GM21619 (cell line): ENCODE data around the gene LMO7.

Experiments used
- ATAC-seq: cut with Tn5 transposase; IDR thresholded peaks from one replicate; pipeline ENCODE4 v1.9.1; 2021; ENCODE audit not compliant: unreplicated experiment

The LMO7 gene

GRCh38 chr13:75831389-75831788, 195.3 kb downstream of the LMO7 start:
- ATAC-seq = no peak

DNA sequence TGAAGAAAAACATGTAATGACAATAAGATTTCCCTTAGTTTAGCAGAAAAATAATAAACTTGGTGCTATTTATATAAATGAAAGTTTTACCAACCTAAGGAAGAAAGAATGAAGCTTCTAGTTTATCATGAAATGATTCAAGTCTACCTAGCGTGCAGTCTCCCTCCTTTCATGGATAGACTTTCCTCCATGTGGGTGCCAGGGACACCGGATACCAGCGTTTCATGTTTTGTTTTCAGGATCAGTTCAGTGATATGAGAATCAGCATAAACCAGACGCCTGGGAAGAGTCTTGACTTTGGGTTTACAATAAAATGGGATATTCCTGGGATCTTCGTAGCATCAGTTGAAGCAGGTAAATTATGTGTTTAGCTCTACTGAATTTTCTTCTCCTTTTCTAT, 196.7 kb downstream of the LMO7 start:
- ATAC-seq = no peak

GRCh38 chr13:75836441-75836840, 200.3 kb downstream of the LMO7 start:
- ATAC-seq = no peak

DNA sequence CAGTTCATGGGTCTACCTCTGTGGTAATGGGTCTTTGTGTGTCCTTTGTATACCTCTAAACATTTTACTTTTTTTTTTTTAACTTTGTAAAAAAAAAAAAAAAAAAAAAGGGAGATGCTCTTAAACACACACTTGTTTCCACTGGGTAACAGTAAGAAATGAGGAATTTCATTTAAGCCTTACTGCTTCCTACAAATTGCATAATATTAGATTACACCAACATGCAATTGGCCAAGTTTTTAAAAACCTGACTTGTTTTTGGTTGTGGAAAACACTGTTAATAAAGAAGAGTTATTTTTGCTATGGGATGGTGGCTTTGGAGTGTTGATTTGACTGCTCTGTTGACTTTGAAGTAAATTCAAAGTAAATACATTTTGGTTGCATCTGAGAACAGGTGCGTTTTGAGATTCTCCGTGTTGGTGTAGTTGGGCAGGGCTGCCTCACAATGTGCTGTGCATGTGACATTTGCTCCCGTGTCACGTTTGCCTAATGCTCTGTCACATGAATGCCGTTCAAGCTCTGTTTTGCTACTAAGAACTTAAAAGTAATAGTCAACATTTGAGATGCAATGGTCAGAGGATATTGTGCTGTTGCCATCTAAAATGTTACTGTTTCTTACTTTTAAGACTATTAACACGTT, 202.4 kb downstream of the LMO7 start:
- ATAC-seq = no peak

GRCh38 chr13:75839406-75839805, 203.3 kb downstream of the LMO7 start:
- ATAC-seq = no peak

- no peak for ATAC-seq
Observed at GRCh38 chr13:75841905-75842304, 205.8 kb downstream of the LMO7 start.

DNA sequence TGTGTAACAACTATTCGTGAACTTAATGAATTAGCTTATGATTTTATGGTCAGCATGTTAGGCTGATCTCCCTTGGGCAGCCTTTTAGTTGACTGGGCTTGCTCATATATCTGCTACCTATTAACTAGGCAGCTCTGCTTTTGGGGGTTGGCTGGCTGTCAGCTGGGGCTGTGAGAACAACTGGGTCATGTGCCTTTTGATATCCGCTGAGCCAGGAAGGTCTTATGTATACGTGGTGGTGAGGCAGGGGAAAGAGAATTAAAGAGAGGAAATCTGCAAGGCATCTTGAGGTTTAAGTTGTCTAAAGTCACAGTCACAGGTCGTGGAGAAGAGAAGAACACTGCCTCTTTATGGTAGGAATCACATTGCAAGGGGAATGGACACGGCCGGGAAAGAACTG, 206.9 kb downstream of the LMO7 start:
- ATAC-seq = no peak

- no peak for ATAC-seq
Observed at GRCh38 chr13:75843991-75844390, 207.9 kb downstream of the LMO7 start.

DNA sequence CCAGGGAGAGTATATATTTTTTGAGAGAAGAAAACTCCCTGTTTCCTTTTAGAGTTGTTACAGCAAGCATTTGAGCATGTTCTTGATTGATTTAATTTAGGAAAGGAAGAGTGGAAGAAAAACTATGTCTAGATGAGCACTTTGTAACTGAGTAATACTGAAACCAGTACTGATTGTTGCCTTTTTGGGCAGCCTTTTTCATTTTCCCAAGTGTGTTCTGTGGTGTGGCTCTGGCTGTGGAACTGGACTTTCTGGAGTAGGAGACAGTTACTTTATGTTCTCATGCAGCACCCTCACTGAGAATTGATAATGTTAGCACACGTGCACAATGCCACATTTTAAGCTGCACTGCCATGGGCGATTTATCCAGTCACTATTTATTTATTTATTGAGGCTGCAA, 211.5 kb downstream of the LMO7 start:
- ATAC-seq = peak; percentile 59

DNA sequence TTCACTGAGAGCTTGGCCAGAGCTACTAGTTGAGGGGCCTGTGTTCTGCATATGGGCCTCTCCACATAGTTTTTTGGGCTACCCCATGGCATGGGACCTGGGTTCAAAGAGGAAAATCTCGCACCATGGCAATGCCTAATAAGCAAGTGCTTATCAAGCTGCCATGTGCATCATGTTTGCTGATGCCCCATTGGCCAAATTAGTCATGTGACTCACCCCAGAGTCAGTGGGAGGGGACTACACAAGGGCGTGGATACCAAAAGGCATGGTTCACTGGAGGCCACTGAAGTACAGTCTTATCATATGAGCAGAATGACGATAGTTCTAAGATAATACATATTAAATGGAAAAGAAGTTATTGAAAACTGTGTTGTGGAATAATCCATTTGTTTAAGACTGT, 214.8 kb downstream of the LMO7 start:
- no peak for ATAC-seq

DNA sequence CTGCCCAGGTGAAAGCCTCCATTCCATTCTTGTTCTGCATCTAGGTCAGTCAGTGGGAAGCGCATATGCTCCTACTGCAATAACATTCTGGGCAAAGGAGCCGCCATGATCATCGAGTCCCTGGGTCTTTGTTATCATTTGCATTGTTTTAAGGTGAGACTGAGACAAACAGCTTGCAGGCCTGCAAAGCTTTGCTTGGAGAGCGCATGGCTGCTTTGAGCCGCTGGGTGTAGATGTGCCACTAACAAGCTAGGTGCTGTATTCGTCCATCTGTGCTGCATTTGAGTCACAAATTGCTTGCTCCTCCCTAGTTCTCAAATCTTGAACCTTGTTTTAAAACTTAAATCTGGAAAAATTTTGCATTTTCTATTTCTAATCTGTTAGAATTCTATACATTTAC, 219.1 kb downstream of the LMO7 start:
- ATAC-seq = no peak

- no peak for ATAC-seq
Observed at GRCh38 chr13:75855847-75856246, 219.7 kb downstream of the LMO7 start.

DNA sequence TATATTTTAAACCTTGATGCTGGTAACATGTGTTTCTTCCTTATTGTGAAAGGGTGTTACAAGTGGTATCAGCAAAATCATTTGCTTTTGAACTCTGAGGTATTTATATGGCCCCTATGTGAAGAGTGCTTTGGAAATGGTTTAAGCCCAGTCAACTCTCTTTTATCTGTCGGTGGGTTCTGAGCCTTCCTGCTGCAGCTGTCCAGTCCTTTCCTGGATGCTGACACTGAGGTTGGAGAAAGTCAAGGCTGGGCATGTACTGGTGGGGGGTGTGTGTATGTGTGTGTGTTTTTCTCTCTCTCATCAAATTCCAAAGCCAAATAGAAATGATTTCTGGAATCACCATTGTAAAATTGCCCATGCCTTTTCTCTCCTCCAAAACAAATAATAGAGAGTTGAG, 221.2 kb downstream of the LMO7 start:
- ATAC-seq = no peak

DNA sequence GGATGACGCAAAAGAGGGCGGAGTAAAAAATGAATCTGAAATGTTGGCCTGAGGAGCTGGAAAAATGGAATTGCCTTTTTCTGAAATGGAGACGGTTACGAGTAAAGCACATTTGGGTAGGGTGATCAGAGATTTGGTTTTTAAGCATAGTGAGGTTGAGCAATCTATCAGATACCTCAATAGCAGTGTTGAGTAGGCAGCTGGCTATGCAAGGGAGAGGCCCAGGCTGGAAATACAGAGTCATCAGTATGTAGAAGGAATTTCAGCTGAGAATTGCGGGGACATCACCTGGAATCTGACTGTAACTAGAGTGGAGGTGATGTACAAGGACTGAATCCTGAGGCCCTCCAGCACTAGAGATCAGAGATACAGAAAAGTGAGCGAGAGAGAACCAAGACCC, 224.8 kb downstream of the LMO7 start:
- ATAC-seq = no peak

GRCh38 chr13:75861786-75862185, 225.7 kb downstream of the LMO7 start:
- no peak for ATAC-seq

DNA sequence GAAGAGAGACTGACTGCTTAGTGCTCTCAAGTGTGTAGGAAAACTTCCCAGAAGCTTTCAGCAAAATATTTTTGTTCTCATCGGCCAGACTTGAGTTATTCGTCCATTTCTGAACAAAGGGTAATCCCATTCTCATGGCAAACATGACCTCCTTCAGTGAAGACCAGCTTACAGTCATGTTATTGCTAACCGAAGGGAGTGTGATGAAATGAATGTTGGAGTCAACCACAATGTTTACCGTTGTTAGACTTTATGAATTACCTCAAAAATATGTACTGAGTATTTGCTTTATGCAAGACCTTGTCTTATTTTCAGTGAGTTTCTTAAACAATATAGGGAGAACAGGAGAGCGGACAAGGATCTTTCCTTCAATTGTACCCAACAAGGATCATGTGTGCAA, 228.6 kb downstream of the LMO7 start:
- ATAC-seq = no peak

DNA sequence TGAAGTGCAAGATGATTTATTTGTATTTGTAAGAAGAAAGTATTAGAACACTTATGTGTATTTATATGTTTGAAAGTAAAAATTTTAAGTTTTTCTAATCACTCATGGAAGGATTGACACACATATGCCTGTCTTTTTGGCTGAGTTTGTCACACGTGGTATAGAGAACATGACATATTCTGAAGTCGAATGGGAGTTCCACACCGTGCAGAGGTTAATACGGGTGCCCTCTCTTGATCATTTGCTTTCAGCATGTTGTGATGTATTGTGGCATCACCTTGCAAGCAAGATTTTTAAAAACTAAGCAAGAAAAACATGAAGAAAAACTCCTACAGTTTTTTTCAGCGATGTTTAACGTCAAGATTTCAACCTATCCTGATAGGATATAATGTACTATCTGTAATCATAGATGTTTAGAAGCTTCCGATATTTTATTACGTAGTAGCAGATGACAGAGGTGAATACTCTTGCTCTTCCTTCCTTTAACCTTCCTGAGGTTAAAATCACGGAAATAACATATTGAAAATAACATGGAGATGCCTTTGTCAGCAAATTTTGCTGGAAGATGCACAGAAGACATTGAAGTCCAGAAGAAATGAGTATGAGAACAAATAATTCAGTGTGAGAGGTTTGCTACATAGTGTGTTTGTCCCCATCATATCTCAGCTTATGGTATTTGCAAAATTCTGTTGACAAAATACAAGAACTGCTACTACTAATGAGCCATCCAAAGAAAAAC, 231.4 kb downstream of the LMO7 start:
- ATAC-seq = no peak

DNA sequence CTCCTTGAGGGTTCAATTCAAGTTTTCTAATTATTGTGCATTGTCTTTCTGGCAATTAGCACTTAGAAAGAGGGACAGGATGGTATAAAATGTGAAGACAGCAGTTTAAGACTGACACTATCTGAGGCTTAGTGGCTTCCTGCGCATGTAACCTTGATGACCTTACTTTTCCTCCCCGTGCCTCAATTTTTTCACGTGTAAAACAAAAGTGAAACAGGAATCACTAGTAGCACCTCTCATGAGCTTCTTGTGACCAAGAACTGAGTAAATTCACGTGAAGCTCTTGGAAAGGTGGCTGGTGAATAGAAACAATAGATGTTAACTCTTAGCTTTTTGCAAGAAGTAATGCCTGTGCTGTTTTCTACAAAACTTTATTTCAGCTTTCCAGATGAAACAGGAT, 233.9 kb downstream of the LMO7 start:
- no peak for ATAC-seq

DNA sequence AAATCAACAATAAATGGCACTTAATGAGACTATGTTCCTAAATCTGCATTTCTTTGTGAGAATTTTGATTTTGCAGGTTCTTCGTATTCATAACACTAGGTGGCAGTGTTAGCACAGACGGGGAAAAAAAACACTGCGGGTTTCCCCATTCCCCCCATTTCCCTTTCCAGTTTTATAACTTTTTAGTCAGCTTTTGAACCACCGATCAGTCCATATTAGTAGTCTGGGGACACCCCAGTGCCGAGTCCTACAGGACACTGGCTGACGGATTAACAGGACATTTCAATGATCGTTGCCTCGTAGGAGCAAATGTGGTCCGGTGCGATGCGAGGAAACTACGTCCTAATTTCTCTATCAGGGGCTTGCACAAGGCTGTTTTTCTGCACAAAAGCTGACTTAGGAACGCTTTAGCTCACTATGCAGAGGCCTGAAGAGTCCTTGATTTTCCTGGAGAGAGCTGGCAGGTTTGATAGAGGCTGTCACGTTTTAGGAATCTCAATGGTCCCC, 234.3 kb downstream of the LMO7 start:
- no peak for ATAC-seq

- ATAC-seq = no peak
Observed at GRCh38 chr13:75871059-75871458, 234.9 kb downstream of the LMO7 start.

GRCh38 chr13:75872980-75873379, 236.8 kb downstream of the LMO7 start:
- ATAC-seq = no peak

GRCh38 chr13:75873494-75873893, 237.4 kb downstream of the LMO7 start:
- no peak for ATAC-seq

DNA sequence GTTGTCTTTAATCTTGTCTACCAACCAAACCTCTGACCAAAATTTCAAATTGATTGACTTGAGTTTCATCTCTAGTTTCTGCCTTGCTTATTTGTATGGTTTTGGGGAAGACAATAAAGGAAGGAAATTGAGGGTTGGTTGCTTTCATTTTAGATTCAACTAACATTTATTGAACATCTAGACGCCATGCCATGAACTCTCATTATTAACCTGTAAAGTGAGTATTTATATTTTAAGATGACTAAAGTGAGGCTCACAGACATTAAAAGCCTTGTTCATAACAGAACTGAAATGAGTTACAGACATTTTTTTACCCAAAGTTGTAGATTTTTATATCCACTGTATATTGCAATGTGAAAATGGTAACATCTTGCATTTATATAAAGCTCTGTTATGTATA, 239.3 kb downstream of the LMO7 start:
- no peak for ATAC-seq
